H54 (cell line): ENCODE data around the gene PEX11A.

Source experiments
- DNase-seq: peaks from one replicate; pipeline ENCODE4 v3.0.0; 2011; ENCODE audit warnings: low spot score, mixed read lengths; ENCODE audit not compliant: insufficient read length
- FAIRE-seq: peaks from 3 replicates; lab custom pipeline; 2011; peaks lifted over from hg19 to GRCh38; lab: Jason Lieb, UNC
- POLR2A ChIP-seq: IDR thresholded peaks from 2 replicates; pipeline ENCODE4 v1.6.1; 2011; ENCODE audit warnings: low read depth, mild to moderate bottlenecking, low read length

Gene PEX11A

GRCh38 chr15:89642106-89642505 lies 48.4 kb downstream of the PEX11A start:
- TF ChIP-seq POLR2A = no peak
- FAIRE-seq (no peak), DNase-seq (no peak)

- FAIRE-seq (no peak), DNase-seq (no peak)
- no peak for TF ChIP-seq POLR2A
Measured at GRCh38 chr15:89641053-89641452, 49.5 kb downstream of the PEX11A start.

- TF ChIP-seq POLR2A = no peak
- DNase-seq = no peak
- FAIRE-seq = no peak
Measured at GRCh38 chr15:89640245-89640644, 50.3 kb downstream of the PEX11A start.

- DNase-seq (no peak), FAIRE-seq (no peak)
- no peak for TF ChIP-seq POLR2A
Measured at GRCh38 chr15:89633585-89633984, 57.0 kb downstream of the PEX11A start.

GRCh38 chr15:89632563-89633430 lies 57.8 kb downstream of the PEX11A start:
- FAIRE-seq = no peak
- no peak for DNase-seq
- TF ChIP-seq POLR2A = no peak

- FAIRE-seq (no peak), DNase-seq (no peak)
- TF ChIP-seq POLR2A = no peak
Measured at GRCh38 chr15:89631902-89632264, 58.7 kb downstream of the PEX11A start.
